Measurements from ENCODE around the gene IGSF9. TPM values are rescaled to one million over a fixed set of nuclear protein-coding genes. Genes with fewer than 3 reads are reported as not detected.

Gene IGSF9
- total RNA-seq, 1 experiment from 2014 or later, result 0.44 TPM

DNA sequence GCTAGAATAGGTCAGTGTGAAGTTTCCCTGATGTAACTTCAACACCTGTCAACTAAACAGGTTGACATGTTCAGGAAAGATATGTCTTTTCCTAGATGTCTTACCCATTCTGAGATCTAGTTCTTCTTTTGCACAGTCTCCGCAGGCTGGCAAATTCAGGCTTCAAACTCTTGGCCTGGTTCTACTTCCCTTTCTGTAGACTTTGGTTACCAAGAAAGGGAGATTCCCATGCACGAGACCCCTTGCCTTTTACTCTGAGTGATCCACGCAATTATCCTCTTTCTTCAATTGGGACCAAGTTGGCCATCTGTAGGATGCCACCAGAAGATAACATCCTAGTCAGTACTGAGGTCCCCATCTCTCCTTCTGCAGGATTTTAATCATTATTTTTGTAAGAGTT is 47.5 kb downstream of the IGSF9 start:
- ChIA-PET CTCF (interaction anchor here (1.0 to 15.0 kb wide), 5 partner anchors 8 to 107 kb away, joined by 3 to 1396 read pairs (median 142); partner anchors contain the start of gene FCRL6), POLR2A (no interaction called here)
- H3K27ac Mint-ChIP-seq (ENCODE audit: low read depth, unreplicated experiment), result no peak overlapping the region
- H3K4me3 Mint-ChIP-seq (ENCODE audit: unreplicated experiment), result no peak overlapping the region
- H3K36me3 Mint-ChIP-seq (ENCODE audit: insufficient read depth, unreplicated experiment), result no peaks in the 10 kb centered on the region
- peaks cover 10% of the 10 kb centered on the region for H3K4me1 Mint-ChIP-seq (ENCODE audit: insufficient read depth, unreplicated experiment)
- no peak for DNase-seq (ENCODE audit: unreplicated experiment)
- H3K27me3 Mint-ChIP-seq (ENCODE audit: insufficient read depth, unreplicated experiment), result no peaks in the 10 kb centered on the region
- BruUV-seq (replicated peaks), result no TSS peak
- intact Hi-C loops (cut with micrococcal nuclease), result no loop called here
- no peaks in the 10 kb centered on the region for H3K9me3 Mint-ChIP-seq (ENCODE audit: unreplicated experiment)
- no peak for TF ChIP-seq CTCF (IDR thresholded peaks at IDR 0.05; ENCODE audit: unreplicated experiment)

DNA sequence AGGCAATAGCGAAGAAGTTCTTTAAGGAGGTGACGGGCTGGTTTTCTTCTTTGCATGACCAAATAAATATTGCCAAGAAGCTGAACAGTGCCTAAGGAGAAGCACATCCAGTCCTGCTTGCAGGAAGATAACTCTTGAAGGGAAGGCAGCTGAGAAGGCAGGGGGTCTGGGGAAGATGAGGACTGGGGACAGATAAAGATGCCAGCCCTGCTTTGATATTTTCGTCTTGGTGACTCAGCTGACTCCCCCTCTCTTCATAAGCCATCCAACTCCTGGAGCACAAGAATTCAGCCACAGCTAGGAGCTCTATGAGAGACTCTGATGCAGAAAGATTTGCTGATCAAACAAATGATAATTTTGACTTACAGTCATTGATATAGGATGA is 48.9 kb downstream of the IGSF9 start:
- ChIA-PET POLR2A (interaction anchor here (0.6 to 0.9 kb wide), 4 partner anchors 16 to 115 kb away, joined by 3 to 5 read pairs (median 3); no protein-coding TSS in a partner anchor), CTCF (interaction anchor here (0.6 to 15.0 kb wide), 12 partner anchors 39 to 899 kb away, joined by 3 to 1396 read pairs (median 40); partner anchors contain the start of genes DUSP23 and FCRL6)
- Mint-ChIP-seq H3K27me3 (ENCODE audit: insufficient read depth, unreplicated experiment) (no peaks in the 10 kb centered on the region), H3K9me3 (ENCODE audit: unreplicated experiment) (no peaks in the 10 kb centered on the region), H3K27ac (ENCODE audit: low read depth, unreplicated experiment) (no peak overlapping the region), H3K4me3 (ENCODE audit: unreplicated experiment) (no peak overlapping the region), H3K36me3 (ENCODE audit: insufficient read depth, unreplicated experiment) (no peaks in the 10 kb centered on the region), H3K4me1 (ENCODE audit: insufficient read depth, unreplicated experiment) (peaks cover 11% of the 10 kb centered on the region)
- no peak for DNase-seq (ENCODE audit: unreplicated experiment)
- intact Hi-C loops (cut with micrococcal nuclease), result no loop called here
- no peak for TF ChIP-seq CTCF (IDR thresholded peaks at IDR 0.05; ENCODE audit: unreplicated experiment)
- no TSS peak for BruUV-seq (replicated peaks)

- ChIA-PET CTCF (interaction anchor here (0.6 to 15.0 kb wide), 18 partner anchors 8 to 769 kb away, joined by 3 to 1396 read pairs (median 110); partner anchors contain the start of genes DUSP23, FCRL6 and TAGLN2), POLR2A (interaction anchor here (0.6 to 0.9 kb wide), 6 partner anchors 17 to 735 kb away, joined by 3 to 5 read pairs (median 3); no protein-coding TSS in a partner anchor)
- no peak for TF ChIP-seq CTCF (IDR thresholded peaks at IDR 0.05; ENCODE audit: unreplicated experiment)
- DNase-seq (ENCODE audit: unreplicated experiment), result no peak
- H3K27ac Mint-ChIP-seq (ENCODE audit: low read depth, unreplicated experiment), result no peak overlapping the region
- no peaks in the 10 kb centered on the region for H3K27me3 Mint-ChIP-seq (ENCODE audit: insufficient read depth, unreplicated experiment)
- H3K36me3 Mint-ChIP-seq (ENCODE audit: insufficient read depth, unreplicated experiment), result no peaks in the 10 kb centered on the region
- no TSS peak for BruUV-seq (replicated peaks)
- H3K4me1 Mint-ChIP-seq (ENCODE audit: insufficient read depth, unreplicated experiment), result peaks cover 15% of the 10 kb centered on the region
- H3K4me3 Mint-ChIP-seq (ENCODE audit: unreplicated experiment), result no peak overlapping the region
- H3K9me3 Mint-ChIP-seq (ENCODE audit: unreplicated experiment), result no peaks in the 10 kb centered on the region
- intact Hi-C loops (cut with micrococcal nuclease), result no loop called here
Observed at GRCh38 chr1:159895836-159896545, 49.4 kb downstream of the IGSF9 start.

DNA sequence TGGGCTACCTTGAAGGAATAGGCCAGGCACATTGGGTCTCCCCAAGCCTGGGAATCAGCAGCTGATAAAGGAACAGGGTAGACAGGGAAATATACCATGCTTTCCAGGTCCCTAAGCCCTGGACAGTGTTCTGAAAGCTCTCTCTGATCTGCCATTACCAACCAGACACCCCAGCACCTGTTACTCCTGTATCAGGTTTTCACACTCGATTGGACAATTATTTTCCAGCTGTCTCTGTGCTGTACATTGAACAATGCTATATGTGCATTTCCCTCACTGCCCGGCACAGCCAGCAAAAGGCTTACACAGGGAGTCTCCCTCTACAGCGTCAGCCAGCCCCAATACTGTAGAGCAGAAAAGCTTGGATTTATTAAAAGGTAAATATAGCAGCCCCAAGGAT is 50.1 kb downstream of the IGSF9 start:
- no peaks in the 10 kb centered on the region for H3K36me3 Mint-ChIP-seq (ENCODE audit: insufficient read depth, unreplicated experiment)
- POLR2A ChIA-PET, result interaction anchor here (0.6 to 0.9 kb wide), 3 partner anchors 26 to 734 kb away, joined by 3 read pairs; no protein-coding TSS in a partner anchor
- CTCF ChIA-PET, result interaction anchor here (0.6 to 15.0 kb wide), 18 partner anchors 9 to 768 kb away, joined by 3 to 1396 read pairs (median 128); partner anchors contain the start of genes DUSP23, FCRL6 and TAGLN2
- H3K27me3 Mint-ChIP-seq (ENCODE audit: insufficient read depth, unreplicated experiment), result no peaks in the 10 kb centered on the region
- no peak for TF ChIP-seq CTCF (IDR thresholded peaks at IDR 0.05; ENCODE audit: unreplicated experiment)
- H3K4me3 Mint-ChIP-seq (ENCODE audit: unreplicated experiment), result no peak overlapping the region
- H3K27ac Mint-ChIP-seq (ENCODE audit: low read depth, unreplicated experiment), result no peak overlapping the region
- no peak for DNase-seq (ENCODE audit: unreplicated experiment)
- no TSS peak for BruUV-seq (replicated peaks)
- H3K4me1 Mint-ChIP-seq (ENCODE audit: insufficient read depth, unreplicated experiment), result peaks cover 14% of the 10 kb centered on the region
- intact Hi-C loops (cut with micrococcal nuclease), result no loop called here
- H3K9me3 Mint-ChIP-seq (ENCODE audit: unreplicated experiment), result no peaks in the 10 kb centered on the region

Measured in MCF 10A (cell line).